H1 (cell line): ENCODE data around the gene BTBD9. TPM values are rescaled to one million over a fixed set of nuclear protein-coding genes. Genes with fewer than 3 reads are reported as not detected.

ENCODE experiments used
- CTCF ChIA-PET: fragments of 300-600 bp; sonication (Branson Sonifier 250); formaldehyde crosslinking; loops from one replicate; lab custom pipeline; 2021; ENCODE audit not compliant: partially characterized antibody; lab: Charles Lee
- POLR2A ChIA-PET: fragments of 300-600 bp; sonication (Branson Sonifier 250); formaldehyde crosslinking; loops from one replicate; lab custom pipeline; 2021; ENCODE audit warnings: inconsistent platforms; ENCODE audit not compliant: partially characterized antibody; lab: Charles Lee
- DNase-seq, 2 experiments: peaks; one replicate each; pipeline versions ENCODE4 v3.0.0 to v3.0.0-alpha.2; 2010 to 2022; ENCODE audit warnings: low spot score in 2 of 2, low read depth in 1 of 2, mixed read lengths in 1 of 2
- FAIRE-seq: peaks from 2 replicates; lab custom pipeline; 2011; peaks lifted over from hg19 to GRCh38; lab: Jason Lieb, UNC
- H2AFZ ChIP-seq: 2 replicates; pipeline ENCODE4 v1.8.1; 2012; ENCODE audit warnings: low read length, inconsistent platforms
- H2AK5ac ChIP-seq: 2 replicates; pipeline ENCODE4 v1.6.1; 2013; ENCODE audit warnings: low read depth, low read length
- H2BK120ac ChIP-seq: replicated peaks from 2 replicates; pipeline ENCODE3; 2013; ENCODE audit warnings: low read depth, low read length, inconsistent platforms
- H2BK12ac ChIP-seq: 2 replicates; pipeline ENCODE4 v1.6.1; 2013; ENCODE audit warnings: low read depth, low read length
- H2BK15ac ChIP-seq: 2 replicates; pipeline ENCODE4 v1.6.1; 2013; ENCODE audit warnings: low read length
- H2BK20ac ChIP-seq: 2 replicates; pipeline ENCODE4 v1.6.1; 2013; ENCODE audit warnings: low read length
- H2BK5ac ChIP-seq: 2 replicates; pipeline ENCODE4 v1.6.1; 2013; ENCODE audit warnings: low read depth, low read length
- H3K14ac ChIP-seq: 2 replicates; pipeline ENCODE4 v1.6.1; 2013; ENCODE audit warnings: inconsistent platforms; ENCODE audit not compliant: insufficient read length
- H3K18ac ChIP-seq: 2 replicates; pipeline ENCODE4 v1.6.1; 2013; ENCODE audit warnings: low read length; ENCODE audit errors: extremely low read depth
- H3K23ac ChIP-seq: 2 replicates; pipeline ENCODE4 v1.6.1; 2013; ENCODE audit warnings: inconsistent platforms; ENCODE audit not compliant: insufficient read length
- H3K23me2 ChIP-seq: 2 replicates; pipeline ENCODE4 v1.6.1; 2013; ENCODE audit warnings: low read depth, low read length
- H3K27ac ChIP-seq: 2 replicates; pipeline ENCODE4 v1.6.1; 2011; ENCODE audit warnings: low read depth, low read length, inconsistent platforms
- H3K27me3 ChIP-seq, 4 experiments: replicated peaks in 1 of 4; 1 replicate in 1 of 4; 2 replicates in 3 of 4; pipeline versions ENCODE4 v1.6.1 to v1.8.1; 2011 to 2013; ENCODE audit warnings: low read length in 3 of 4, mild to moderate bottlenecking in 3 of 4, inconsistent platforms in 2 of 4, mixed read lengths in 2 of 4, moderate library complexity in 1 of 4; ENCODE audit not compliant: control insufficient read depth in 3 of 4, insufficient read depth in 3 of 4; ENCODE audit errors: extremely low read depth in 1 of 4
- H3K36me3 ChIP-seq, 4 experiments: 2 replicates each; pipeline versions ENCODE4 v1.6.1 to v1.8.1; 2011 to 2013; ENCODE audit warnings: mild to moderate bottlenecking in 4 of 4, low read length in 3 of 4, moderate library complexity in 2 of 4, control low read depth in 1 of 4, inconsistent platforms in 1 of 4; ENCODE audit not compliant: insufficient read depth in 4 of 4, control insufficient read depth in 2 of 4
- H3K4ac ChIP-seq: replicated peaks from 2 replicates; pipeline ENCODE3; 2013; ENCODE audit warnings: low read length, low read depth, mixed read lengths, inconsistent platforms; ENCODE audit not compliant: insufficient read length
- H3K4me1 ChIP-seq, 4 experiments: replicated peaks in 1 of 4; 1 replicate in 1 of 4; 2 replicates in 3 of 4; pipeline versions ENCODE4 v1.6.1 to v1.8.1; 2011 to 2013; ENCODE audit warnings: low read length in 3 of 4, inconsistent platforms in 2 of 4, mixed read lengths in 1 of 4; ENCODE audit not compliant: insufficient read depth in 4 of 4, control insufficient read depth in 3 of 4
- H3K4me2 ChIP-seq, 2 experiments: 2 replicates each; pipeline versions ENCODE4 v1.6.1 to v1.8.1; 2011 to 2013; ENCODE audit warnings: low read depth in 2 of 2, low read length in 2 of 2, control low read depth in 1 of 2, inconsistent platforms in 1 of 2, mild to moderate bottlenecking in 1 of 2; ENCODE audit not compliant: insufficient read depth in 1 of 2
- H3K4me3 ChIP-seq, 4 experiments: fragments of 200-600, 300-600 bp in 1 of 4; sonication (generic), shearing (Covaris generic), sonication (Bioruptor Twin) in 1 of 4; 2 replicates each; pipeline versions ENCODE4 v1.5.1 to v1.8.1; 2011 to 2016; ENCODE audit warnings: low read length in 4 of 4, low read depth in 3 of 4, control low read depth in 2 of 4, inconsistent platforms in 2 of 4, mild to moderate bottlenecking in 2 of 4, mixed read lengths in 1 of 4, moderate library complexity in 1 of 4; ENCODE audit not compliant: insufficient read depth in 2 of 4; ENCODE audit errors: extremely low read depth in 1 of 4
- H3K56ac ChIP-seq: replicated peaks from 2 replicates; pipeline ENCODE3; 2013; ENCODE audit warnings: low read depth, mild to moderate bottlenecking, mixed read lengths, low read length, inconsistent platforms; ENCODE audit not compliant: insufficient read length
- H3K79me1 ChIP-seq: 2 replicates; pipeline ENCODE4 v1.6.1; 2013; ENCODE audit warnings: low read depth, low read length, control low read depth
- H3K79me2 ChIP-seq, 2 experiments: 2 replicates each; pipeline versions ENCODE4 v1.6.1 to v1.8.1; 2012 to 2013; ENCODE audit warnings: low read length in 2 of 2, mild to moderate bottlenecking in 2 of 2, inconsistent platforms in 1 of 2; ENCODE audit not compliant: insufficient read depth in 2 of 2, control insufficient read depth in 1 of 2
- H3K9ac ChIP-seq, 4 experiments: replicated peaks in 1 of 4; 1 replicate in 1 of 4; 2 replicates in 3 of 4; pipeline versions ENCODE4 v1.6.1 to v1.8.1; 2011 to 2013; ENCODE audit warnings: low read depth in 3 of 4, low read length in 3 of 4, control low read depth in 2 of 4, mild to moderate bottlenecking in 2 of 4, moderate library complexity in 2 of 4, inconsistent platforms in 1 of 4; ENCODE audit errors: extremely low read depth in 1 of 4
- H3K9me3 ChIP-seq, 2 experiments: 2 replicates each; pipeline versions ENCODE4 v1.6.1 to v1.8.1; 2012 to 2013; ENCODE audit warnings: mild to moderate bottlenecking in 2 of 2, moderate library complexity in 2 of 2, control low read depth in 1 of 2, inconsistent platforms in 1 of 2, low read depth in 1 of 2, low read length in 1 of 2, mixed read lengths in 1 of 2; ENCODE audit not compliant: insufficient read depth in 2 of 2
- H4K20me1 ChIP-seq, 2 experiments: replicated peaks in 1 of 2; 2 replicates each; pipeline versions ENCODE3 to v1.8.1; 2011 to 2013; ENCODE audit warnings: inconsistent platforms in 2 of 2, low read length in 2 of 2, mild to moderate bottlenecking in 1 of 2; ENCODE audit not compliant: insufficient read depth in 2 of 2, control insufficient read depth in 1 of 2
- H4K5ac ChIP-seq: 2 replicates; pipeline ENCODE4 v1.6.1; 2013; ENCODE audit warnings: low read length, low read depth, mixed read lengths, inconsistent platforms; ENCODE audit not compliant: insufficient read length
- H4K8ac ChIP-seq: 2 replicates; pipeline ENCODE4 v1.8.0; 2013; ENCODE audit warnings: mild to moderate bottlenecking, moderate library complexity, low read length, inconsistent platforms; ENCODE audit not compliant: insufficient read depth; ENCODE audit errors: extremely low read depth
- H4K91ac ChIP-seq: replicated peaks from 2 replicates; pipeline ENCODE3; 2013; ENCODE audit warnings: low read length, mixed read lengths, inconsistent platforms; ENCODE audit not compliant: insufficient read length
- CHD2 ChIP-seq: IDR thresholded peaks from 2 replicates; pipeline ENCODE4 v1.6.1; 2012; ENCODE audit warnings: low read length, improper control_type of control experiment
- JUND ChIP-seq: IDR thresholded peaks from 2 replicates; pipeline ENCODE4 v1.6.1; 2011; ENCODE audit warnings: mild to moderate bottlenecking, improper control_type of control experiment, low read length
- KDM4A ChIP-seq: IDR thresholded peaks from one replicate; pipeline ENCODE4 v1.7.1; 2012; ENCODE audit warnings: low read depth, mild to moderate bottlenecking, moderate library complexity, low read length, inconsistent platforms; ENCODE audit not compliant: severe bottlenecking
- KDM5A ChIP-seq: fragments of 200-600 bp; IDR thresholded peaks from 2 replicates; pipeline ENCODE4 v1.7.1; 2012; ENCODE audit warnings: mild to moderate bottlenecking, low read length, inconsistent platforms, mixed read lengths
- POLR2A ChIP-seq, 2 experiments: IDR thresholded peaks; 1 replicate in 1 of 2; 2 replicates in 1 of 2; pipeline ENCODE4 v1.6.1; 2011; ENCODE audit warnings: low read depth in 2 of 2, low read length in 2 of 2, mild to moderate bottlenecking in 2 of 2; ENCODE audit errors: control extremely low read depth in 1 of 2
- RAD21 ChIP-seq, 2 experiments: IDR thresholded peaks in 1 of 2; conservative IDR thresholded peaks in 1 of 2; 2 replicates each; pipeline ENCODE4 v1.6.1; 2011; ENCODE audit warnings: low read depth in 2 of 2, low read length in 2 of 2, improper control_type of control experiment in 1 of 2, inconsistent platforms in 1 of 2, mild to moderate bottlenecking in 1 of 2, moderate library complexity in 1 of 2
- WGBS, 2 experiments: shearing (Covaris generic) in 1 of 2; methylation state at CpG; one replicate each; pipeline versions ENCODE4 v1.1.6 to v1.1.7; 2013 to 2015; ENCODE audit warnings: low lambda C conversion rate in 2 of 2, mixed read lengths in 2 of 2, inconsistent platforms in 1 of 2, low coverage in 1 of 2, missing lambda C conversion rate in 1 of 2; ENCODE audit not compliant: insufficient replicate concordance in 2 of 2, insufficient coverage in 1 of 2, insufficient read length in 1 of 2; ENCODE audit errors: extremely low coverage in 1 of 2, missing lambda C conversion rate in 1 of 2; 5-methylcytosine and 5-hydroxymethylcytosine counted together
- polyA plus RNA-seq, 7 experiments: library from polyadenylated mRNA; depleted of rRNA in 3 of 7; stranded (reverse) in 5 of 7; unstranded in 2 of 7; fragments of >200 nt in 5 of 7; fragments of 200-250 nt in 2 of 7; gene quantifications; 1 replicate in 5 of 7; 2 replicates in 1 of 7; 4 replicates in 1 of 7; pipeline versions ENCODE4 v1.2.1 to v1.2.3, GENCODE V29; 2011 to 2013; ENCODE audit warnings: missing spikeins in 2 of 7, mixed read lengths in 2 of 7
- total RNA-seq: library from RNA; stranded (reverse); fragmentation: NEBNext Ultra II Directional; extraction: Animal tissue kit (Norgen Biotek cat#: 25700); gene quantifications from 2 replicates; pipeline ENCODE4 v1.2.1, GENCODE V29; 2021
- TF ChIP-seq, protein P1 (sequence below): IDR thresholded peaks from 2 replicates; pipeline ENCODE4 v1.6.1; 2012; ENCODE audit warnings: inconsistent platforms

BTBD9 gene
- total and polyA plus RNA-seq, 2 of the 8 experiments (the other 6 are each of a cell fraction or from before 2014, with no cell fraction given), result 0.92 to 4.1 TPM

DNA sequence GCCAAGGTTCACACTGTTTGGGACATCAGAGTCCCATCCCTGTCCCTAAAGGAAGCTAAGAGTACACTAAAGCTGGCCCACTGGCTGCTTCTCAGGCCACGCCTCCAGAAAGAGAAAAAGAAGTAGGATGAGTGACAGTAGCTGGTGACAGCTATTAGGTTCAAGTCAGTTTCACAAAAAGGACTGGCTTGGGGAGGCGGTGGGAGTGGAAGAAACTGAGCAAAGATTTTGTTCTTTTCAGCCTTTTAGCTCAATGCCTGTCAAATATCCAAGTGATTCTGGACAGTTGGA is 445.5 kb downstream of the BTBD9 start:
- H4K8ac ChIP-seq, result no peak overlapping the region
- H3K9ac ChIP-seq, result no peak overlapping the region
- H2BK12ac ChIP-seq, result no peak overlapping the region
- H2AFZ ChIP-seq, result no peak overlapping the region
- H3K79me2 ChIP-seq, result no peaks in the 10 kb centered on the region
- H2BK5ac ChIP-seq, result no peak overlapping the region
- CTCF ChIA-PET, result interaction anchor here (0.9 to 2.1 kb wide), 5 partner anchors 17 to 376 kb away, joined by 3 to 6 read pairs (median 4); no protein-coding TSS in a partner anchor
- H2AK5ac ChIP-seq, result no peak overlapping the region
- H3K27me3 ChIP-seq, result no peaks in the 10 kb centered on the region
- no peaks in the 10 kb centered on the region for H4K20me1 ChIP-seq
- TF ChIP-seq, protein P1, sequence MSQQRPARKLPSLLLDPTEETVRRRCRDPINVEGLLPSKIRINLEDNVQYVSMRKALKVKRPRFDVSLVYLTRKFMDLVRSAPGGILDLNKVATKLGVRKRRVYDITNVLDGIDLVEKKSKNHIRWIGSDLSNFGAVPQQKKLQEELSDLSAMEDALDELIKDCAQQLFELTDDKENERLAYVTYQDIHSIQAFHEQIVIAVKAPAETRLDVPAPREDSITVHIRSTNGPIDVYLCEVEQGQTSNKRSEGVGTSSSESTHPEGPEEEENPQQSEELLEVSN, result no peak
- TF ChIP-seq KDM5A, result no peak
- no peak for TF ChIP-seq CHD2
- no peak for TF ChIP-seq RAD21 (IDR thresholded peaks at IDR 0.05 in 1 of 2, conservative IDR thresholded peaks at IDR 0.05 in 1 of 2; ENCODE audit: low read depth in 2 of 2, low read length in 2 of 2)
- TF ChIP-seq POLR2A (IDR thresholded peaks at IDR 0.05; ENCODE audit: control extremely low read depth in 1 of 2, low read depth in 2 of 2, low read length in 2 of 2), result no peak
- no peak for TF ChIP-seq KDM4A
- TF ChIP-seq JUND, result no peak
- TF ChIP-seq, all 59 proteins: peak for 0
- no peak for DNase-seq
- Histone ChIP-seq H2BK20ac (no peak overlapping the region), H3K23ac (no peak overlapping the region), H3K4me3 (no peak overlapping the region), H3K56ac (no peak overlapping the region), H2BK15ac (no peak overlapping the region), H3K9me3 (no peaks in the 10 kb centered on the region), H3K23me2 (no peaks in the 10 kb centered on the region), H3K18ac (no peak overlapping the region), H3K14ac (no peak overlapping the region), H3K27ac (no peak overlapping the region), H3K4ac (no peak overlapping the region), H2BK120ac (no peak overlapping the region), H4K5ac (no peak overlapping the region), H3K4me2 (no peak overlapping the region), H4K91ac (no peak overlapping the region), H3K79me1 (no peaks in the 10 kb centered on the region), H3K36me3 (no peaks in the 10 kb centered on the region), H3K4me1 (peaks cover 6 to 20% (median 15%) of the 10 kb centered on the region in 4 experiments)
- FAIRE-seq, result no peak
- 79% methylated on average over 2 of the region's 2 CpGs; no CpG with 5 or more reads in 1 of the 2 experiments for WGBS, 2 experiments
- POLR2A ChIA-PET, result no interaction called here
